ENCODE data around the gene TEX19.

- TF ChIP-seq POLR2AphosphoS2 (conservative IDR thresholded peaks at IDR 0.05; ENCODE audit: low read length) (no peak), HDAC2 (IDR thresholded peaks at IDR 0.05) (no peak), CTCF (IDR thresholded peaks at IDR 0.05) (no peak), SMC3 (IDR thresholded peaks at IDR 0.05) (no peak), MAZ (IDR thresholded peaks at IDR 0.05; ENCODE audit: borderline replicate concordance, low read depth, low read length) (no peak), MAFK (IDR thresholded peaks at IDR 0.05; ENCODE audit: partially characterized antibody) (no peak), USF2 (IDR thresholded peaks at IDR 0.05) (no peak), RCOR1 (IDR thresholded peaks at IDR 0.05; ENCODE audit: low read depth, low read length) (no peak), POLR2A (IDR thresholded peaks at IDR 0.05; ENCODE audit: low read length) (no peak), REST (IDR thresholded peaks at IDR 0.05) (no peak), BHLHE40 (IDR thresholded peaks at IDR 0.05; ENCODE audit: low read depth, low read length) (no peak)
Observed at GRCh38 chr17:82371333-82372248, 12.5 kb downstream of the TEX19 start, which contains the start of gene UTS2R.

Data from A549 (cell line).